Measurements from ENCODE around the gene GATA3. TPM values are rescaled to one million over a fixed set of nuclear protein-coding genes. Genes with fewer than 3 reads are reported as not detected.

Gene GATA3
- total RNA-seq, 1 donor from 2014 or later: 79.5 TPM

DNA sequence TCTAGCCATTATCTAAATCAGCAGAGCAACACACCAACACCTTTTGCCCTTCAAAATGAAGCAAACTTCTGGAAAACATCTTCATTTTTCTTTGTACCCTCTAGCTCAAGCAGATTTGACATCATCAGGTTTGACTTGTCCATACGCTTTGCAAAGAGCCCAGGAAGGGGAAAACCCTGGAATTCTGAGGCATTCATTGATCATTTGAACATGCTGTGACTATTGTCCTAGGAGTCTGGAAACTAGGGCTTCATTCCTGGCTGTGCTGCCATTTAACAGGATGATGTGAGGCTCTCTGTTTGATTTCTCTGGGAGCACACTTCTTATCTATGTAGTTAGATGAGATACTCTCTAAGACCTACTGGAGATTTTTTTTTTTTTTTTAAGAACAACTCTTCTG, 23.5 kb downstream of the GATA3 start:
- H3K4me1 Mint-ChIP-seq (ENCODE audit: low read depth): peaks cover 30% of the 10 kb centered on the region
- H3K27ac Mint-ChIP-seq: no peak overlapping the region
- H3K27me3 Mint-ChIP-seq (ENCODE audit: insufficient read depth): no peaks in the 10 kb centered on the region
- no peak for DNase-seq (ENCODE audit: low spot score)
- no peaks in the 10 kb centered on the region for H3K9me3 Mint-ChIP-seq
- intact Hi-C loops (cut with micrococcal nuclease): no loop called here
- peaks cover 46% of the 10 kb centered on the region for H3K36me3 Mint-ChIP-seq (ENCODE audit: low read depth)
- no peak overlapping the region for H3K4me3 Mint-ChIP-seq

DNA sequence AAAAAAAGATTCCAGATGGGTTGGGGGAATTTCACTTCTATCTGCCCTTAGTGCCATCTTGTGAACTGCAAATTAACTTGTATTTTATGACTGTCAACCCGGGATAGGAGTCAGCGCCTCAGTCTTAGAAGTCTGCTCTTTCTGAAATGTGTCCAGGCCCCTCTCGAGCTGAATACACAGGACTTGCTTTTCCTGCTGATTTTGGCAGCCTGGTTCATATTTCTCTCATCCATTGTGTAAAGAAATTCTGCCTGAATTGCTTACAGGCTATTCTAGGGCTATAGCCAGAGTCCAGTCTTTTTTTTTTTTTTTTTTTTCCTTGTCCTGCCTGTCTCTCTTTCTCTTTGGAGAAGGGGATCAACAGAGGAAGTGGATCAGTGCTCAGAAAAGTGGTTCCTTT, 24.6 kb downstream of the GATA3 start:
- intact Hi-C loops (cut with micrococcal nuclease): no loop called here
- Mint-ChIP-seq H3K9me3 (no peaks in the 10 kb centered on the region), H3K27ac (no peak overlapping the region), H3K27me3 (ENCODE audit: insufficient read depth) (no peaks in the 10 kb centered on the region), H3K4me1 (ENCODE audit: low read depth) (peaks cover 20% of the 10 kb centered on the region), H3K36me3 (ENCODE audit: low read depth) (peaks cover 35% of the 10 kb centered on the region), H3K4me3 (no peak overlapping the region)
- DNase-seq (ENCODE audit: low spot score): no peak

DNA sequence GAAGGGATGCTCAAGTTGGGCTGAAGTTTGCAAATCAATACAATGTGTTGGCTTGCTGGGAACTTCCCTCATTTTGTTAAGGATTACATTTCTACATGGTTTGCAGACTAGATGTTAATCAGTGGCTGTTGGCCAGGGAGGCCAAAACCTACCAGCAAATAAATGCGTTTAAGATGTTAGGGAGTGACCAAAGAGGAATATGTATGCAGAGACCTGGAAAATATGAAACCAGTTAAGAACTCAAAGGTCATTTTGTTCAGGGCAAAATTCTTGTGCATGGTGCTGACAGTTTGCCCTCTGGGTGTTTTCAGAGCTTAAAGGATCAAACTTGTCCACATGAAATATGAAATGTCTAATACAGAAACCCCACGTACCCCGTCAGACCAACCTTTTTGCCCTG, 30.3 kb downstream of the GATA3 start:
- intact Hi-C loops (cut with micrococcal nuclease): no loop called here
- no peak overlapping the region for H3K27ac Mint-ChIP-seq
- H3K4me3 Mint-ChIP-seq: no peak overlapping the region
- peaks cover 31% of the 10 kb centered on the region for H3K36me3 Mint-ChIP-seq (ENCODE audit: low read depth)
- no peak for DNase-seq (ENCODE audit: low spot score)
- peaks cover 44% of the 10 kb centered on the region for H3K4me1 Mint-ChIP-seq (ENCODE audit: low read depth)
- H3K27me3 Mint-ChIP-seq (ENCODE audit: insufficient read depth): no peaks in the 10 kb centered on the region
- no peaks in the 10 kb centered on the region for H3K9me3 Mint-ChIP-seq

DNA sequence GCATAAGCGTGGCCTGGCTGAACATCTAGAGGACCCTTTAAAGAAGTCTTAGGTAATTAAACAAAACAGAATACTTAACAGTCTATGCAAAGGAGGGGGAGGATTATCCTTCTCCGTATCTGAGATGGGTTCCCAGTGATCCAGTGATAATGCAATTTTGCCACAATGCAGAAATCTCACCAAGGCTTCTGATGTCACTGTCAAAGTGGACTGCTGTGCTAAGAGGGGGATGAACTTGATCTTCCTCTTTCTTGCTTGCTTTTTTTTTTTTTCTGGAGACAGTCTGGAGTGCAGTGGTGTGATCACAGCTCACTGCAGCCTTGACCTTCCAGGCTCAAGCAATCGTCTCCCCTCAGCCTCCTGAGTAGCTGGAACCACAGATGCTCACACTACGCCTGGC, 30.8 kb downstream of the GATA3 start:
- H3K27me3 Mint-ChIP-seq (ENCODE audit: insufficient read depth): no peaks in the 10 kb centered on the region
- no peaks in the 10 kb centered on the region for H3K9me3 Mint-ChIP-seq
- no peak overlapping the region for H3K4me3 Mint-ChIP-seq
- peaks cover 44% of the 10 kb centered on the region for H3K4me1 Mint-ChIP-seq (ENCODE audit: low read depth)
- intact Hi-C loops (cut with micrococcal nuclease): no loop called here
- H3K27ac Mint-ChIP-seq: no peak overlapping the region
- peaks cover 31% of the 10 kb centered on the region for H3K36me3 Mint-ChIP-seq (ENCODE audit: low read depth)
- no peak for DNase-seq (ENCODE audit: low spot score)

DNA sequence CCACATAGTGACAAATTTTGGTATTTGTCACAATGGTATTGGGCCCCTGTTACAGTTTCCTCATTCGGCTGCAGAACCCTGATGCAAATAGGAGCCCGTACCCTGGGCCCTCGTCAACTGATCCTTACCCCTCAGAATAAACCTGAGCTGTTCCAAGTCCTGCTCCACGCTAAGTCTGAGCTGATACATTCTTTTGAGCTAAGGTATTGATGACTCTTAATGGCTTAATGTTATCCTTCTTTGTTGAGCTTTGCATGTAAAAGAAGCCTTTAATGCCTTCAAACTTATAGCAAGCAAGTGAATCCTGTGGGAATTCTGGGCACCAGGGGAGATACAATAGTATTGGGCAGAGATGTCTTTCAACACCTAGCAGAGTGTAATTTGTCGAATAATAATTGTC, 31.8 kb downstream of the GATA3 start:
- H3K4me3 Mint-ChIP-seq: no peak overlapping the region
- peaks cover 28% of the 10 kb centered on the region for H3K36me3 Mint-ChIP-seq (ENCODE audit: low read depth)
- no peak overlapping the region for H3K27ac Mint-ChIP-seq
- intact Hi-C loops (cut with micrococcal nuclease): no loop called here
- peaks cover 44% of the 10 kb centered on the region for H3K4me1 Mint-ChIP-seq (ENCODE audit: low read depth)
- no peaks in the 10 kb centered on the region for H3K27me3 Mint-ChIP-seq (ENCODE audit: insufficient read depth)
- H3K9me3 Mint-ChIP-seq: no peaks in the 10 kb centered on the region
- no peak for DNase-seq (ENCODE audit: low spot score)

DNA sequence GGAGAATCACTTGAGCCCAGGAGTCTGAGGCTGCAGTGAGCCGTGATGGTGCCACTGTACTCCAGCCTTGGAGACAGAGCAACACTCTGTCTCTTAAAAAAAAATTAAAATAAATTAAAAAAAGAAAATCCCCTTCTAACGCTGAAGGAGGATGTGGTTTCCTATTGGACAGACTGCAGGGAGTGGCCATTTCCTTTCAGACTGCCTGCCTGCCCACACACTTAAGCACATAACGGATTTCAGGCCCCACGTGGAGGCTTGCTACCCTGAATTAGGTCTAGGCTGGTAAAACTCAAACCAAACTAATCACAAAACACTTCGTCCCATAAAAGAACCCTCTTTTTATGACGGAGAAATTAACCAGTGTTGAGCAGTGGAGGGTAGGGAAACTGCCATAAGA, 34.0 kb downstream of the GATA3 start:
- Mint-ChIP-seq H3K4me3 (no peak overlapping the region), H3K27me3 (ENCODE audit: insufficient read depth) (no peaks in the 10 kb centered on the region), H3K4me1 (ENCODE audit: low read depth) (peaks cover 50% of the 10 kb centered on the region), H3K9me3 (peaks cover under 1% of the 10 kb centered on the region), H3K27ac (peak overlapping the region; percentile 44), H3K36me3 (ENCODE audit: low read depth) (peaks cover 23% of the 10 kb centered on the region)
- peak; percentile 37 for DNase-seq (ENCODE audit: low spot score)
- intact Hi-C loops (cut with micrococcal nuclease): loop anchor here (1.0 kb wide), 2 partner anchors 22 to 43 kb away; no protein-coding TSS in a partner anchor

DNA sequence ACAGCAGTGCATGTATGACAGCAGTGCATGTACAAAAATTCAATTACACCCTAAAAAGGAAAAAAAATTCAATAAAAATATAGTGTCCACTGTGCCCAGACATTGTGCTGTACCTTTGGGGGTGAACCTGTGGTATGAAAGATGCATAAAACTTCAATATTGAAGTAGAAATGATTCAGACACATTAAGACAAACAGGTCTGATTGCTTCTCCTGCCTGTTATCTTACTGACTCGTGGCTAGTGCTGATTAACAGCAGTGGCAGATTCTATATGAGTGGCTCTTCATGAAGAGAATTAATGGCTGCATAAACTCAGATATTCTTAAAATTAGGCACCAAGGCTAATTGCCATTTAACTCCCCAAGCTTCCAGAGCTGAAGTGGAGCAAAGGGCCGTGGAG, 37.9 kb downstream of the GATA3 start:
- H3K36me3 Mint-ChIP-seq (ENCODE audit: low read depth): peaks cover 18% of the 10 kb centered on the region
- H3K27ac Mint-ChIP-seq: no peak overlapping the region
- H3K4me3 Mint-ChIP-seq: no peak overlapping the region
- peaks cover 46% of the 10 kb centered on the region for H3K4me1 Mint-ChIP-seq (ENCODE audit: low read depth)
- peaks cover 2% of the 10 kb centered on the region for H3K27me3 Mint-ChIP-seq (ENCODE audit: insufficient read depth)
- H3K9me3 Mint-ChIP-seq: peaks cover 9% of the 10 kb centered on the region
- intact Hi-C loops (cut with micrococcal nuclease): no loop called here
- DNase-seq (ENCODE audit: low spot score): no peak

DNA sequence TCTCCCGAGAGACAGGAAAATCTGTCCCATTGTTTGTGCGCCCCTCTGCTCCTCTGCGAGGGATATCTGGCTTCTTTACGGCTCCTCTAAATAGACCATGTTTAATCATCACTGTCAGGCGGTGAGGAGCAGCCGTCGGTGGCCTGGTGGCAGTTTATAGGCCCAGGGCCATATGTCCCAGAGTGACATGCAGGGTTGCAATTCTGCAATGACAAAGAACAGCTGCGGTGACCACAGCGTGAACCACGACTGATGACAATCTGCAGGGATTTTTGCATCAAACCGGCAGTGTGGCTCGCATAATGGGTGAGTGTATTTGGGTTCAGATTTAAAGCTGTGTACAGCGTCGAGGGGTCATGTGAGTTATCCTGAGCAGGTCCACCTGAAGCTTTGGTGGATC, 41.5 kb downstream of the GATA3 start:
- Mint-ChIP-seq H3K4me3 (no peak overlapping the region), H3K4me1 (ENCODE audit: low read depth) (peaks cover 39% of the 10 kb centered on the region), H3K9me3 (peaks cover 9% of the 10 kb centered on the region), H3K27me3 (ENCODE audit: insufficient read depth) (peaks cover 5% of the 10 kb centered on the region), H3K36me3 (ENCODE audit: low read depth) (peaks cover 15% of the 10 kb centered on the region), H3K27ac (no peak overlapping the region)
- DNase-seq (ENCODE audit: low spot score): peak; percentile 20
- intact Hi-C loops (cut with micrococcal nuclease): loop anchor here (2.0 kb wide), 1 partner anchor 35 kb away; no protein-coding TSS in a partner anchor

DNA sequence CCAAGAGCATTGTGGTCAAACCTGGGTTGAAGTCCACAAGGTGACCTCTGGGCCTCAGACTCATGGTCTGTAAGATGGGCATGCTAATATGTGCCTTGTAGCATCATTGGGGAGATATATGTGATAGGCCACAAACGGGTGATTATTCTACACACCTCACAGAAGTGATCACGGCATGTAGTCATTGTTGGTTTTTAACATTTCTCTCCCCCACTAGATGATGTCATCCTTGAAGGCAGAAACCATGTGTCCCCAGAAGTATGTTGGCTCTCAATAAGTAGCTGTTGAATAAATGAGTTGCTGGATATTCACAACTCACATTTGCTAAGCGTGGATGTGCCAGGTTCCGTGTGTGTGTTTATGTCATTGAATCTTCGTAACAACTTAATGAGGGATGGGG, 42.4 kb downstream of the GATA3 start:
- intact Hi-C loops (cut with micrococcal nuclease): loop anchor here (2.0 kb wide), 1 partner anchor 34 kb away; no protein-coding TSS in a partner anchor

DNA sequence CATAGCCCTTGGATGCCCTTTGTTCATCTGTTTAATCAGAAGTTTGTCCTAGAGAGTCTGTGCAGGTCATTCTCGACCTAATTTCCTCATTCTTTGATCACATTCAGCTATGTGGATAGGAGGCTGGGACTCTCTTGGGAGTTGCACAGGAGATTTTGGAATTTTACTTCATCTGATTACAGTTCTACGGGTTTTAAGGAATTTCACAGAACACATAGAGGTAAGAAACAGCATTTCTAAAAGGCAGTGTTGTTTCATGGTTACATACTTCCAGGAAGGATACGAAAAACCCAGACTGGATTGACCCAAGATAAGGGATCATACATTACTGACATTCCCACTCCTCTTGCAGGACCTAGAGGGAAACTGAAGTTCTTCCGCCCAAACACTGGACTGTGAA, 45.9 kb downstream of the GATA3 start:
- no peak for DNase-seq (ENCODE audit: low spot score)
- Mint-ChIP-seq H3K4me3 (no peak overlapping the region), H3K27me3 (ENCODE audit: insufficient read depth) (peaks cover 5% of the 10 kb centered on the region), H3K4me1 (ENCODE audit: low read depth) (peaks cover 22% of the 10 kb centered on the region), H3K9me3 (no peaks in the 10 kb centered on the region), H3K36me3 (ENCODE audit: low read depth) (peaks cover 6% of the 10 kb centered on the region), H3K27ac (no peak overlapping the region)
- intact Hi-C loops (cut with micrococcal nuclease): no loop called here

More for the DNA sequence above, 42.4 kb downstream of the GATA3 start:
- Mint-ChIP-seq H3K27me3 (ENCODE audit: insufficient read depth) (peaks cover 5% of the 10 kb centered on the region), H3K36me3 (ENCODE audit: low read depth) (peaks cover 15% of the 10 kb centered on the region), H3K4me3 (no peak overlapping the region), H3K27ac (no peak overlapping the region), H3K4me1 (ENCODE audit: low read depth) (peaks cover 36% of the 10 kb centered on the region), H3K9me3 (peaks cover 9% of the 10 kb centered on the region)
- DNase-seq (ENCODE audit: low spot score): no peak

DNA sequence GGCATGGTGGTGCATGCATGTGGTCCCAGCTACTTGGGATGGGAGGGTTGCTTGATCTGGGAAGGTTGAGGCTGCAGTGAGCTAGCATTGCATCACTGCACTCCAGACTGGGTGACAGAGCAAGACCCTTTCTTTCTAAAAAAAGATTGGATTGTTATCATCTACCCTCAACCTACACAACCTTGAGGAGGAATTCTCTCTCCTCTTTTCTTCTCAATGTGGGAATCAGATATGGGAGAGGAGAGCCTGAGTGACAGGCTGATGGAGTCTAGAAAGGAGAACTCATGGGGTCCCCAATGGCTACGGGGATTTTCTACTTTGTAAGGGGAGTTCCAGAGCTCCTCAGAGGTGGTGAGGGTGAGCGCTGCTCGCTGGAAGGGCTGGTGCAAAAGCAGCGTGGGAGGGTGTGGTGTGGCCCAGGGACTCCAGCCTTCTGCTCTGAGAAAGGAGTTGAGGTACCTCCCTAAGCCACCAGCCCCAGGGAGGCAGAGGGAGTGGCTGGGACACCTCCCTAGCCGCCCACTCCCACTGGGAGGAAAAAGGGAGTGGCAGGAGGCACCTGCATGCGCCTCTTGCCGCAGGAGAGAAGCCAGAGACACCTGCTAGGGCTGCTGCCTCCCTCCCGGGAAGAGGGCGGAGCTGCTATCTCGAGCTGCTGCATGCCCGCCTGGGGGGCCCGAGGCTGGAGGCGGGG, 48.4 kb downstream of the GATA3 start:
- Mint-ChIP-seq H3K4me3 (no peak overlapping the region), H3K4me1 (ENCODE audit: low read depth) (peaks cover 10% of the 10 kb centered on the region), H3K27ac (no peak overlapping the region), H3K9me3 (no peaks in the 10 kb centered on the region), H3K27me3 (ENCODE audit: insufficient read depth) (peaks cover 8% of the 10 kb centered on the region), H3K36me3 (ENCODE audit: low read depth) (peaks cover 6% of the 10 kb centered on the region)
- no peak for DNase-seq (ENCODE audit: low spot score)
- intact Hi-C loops (cut with micrococcal nuclease): no loop called here

DNA sequence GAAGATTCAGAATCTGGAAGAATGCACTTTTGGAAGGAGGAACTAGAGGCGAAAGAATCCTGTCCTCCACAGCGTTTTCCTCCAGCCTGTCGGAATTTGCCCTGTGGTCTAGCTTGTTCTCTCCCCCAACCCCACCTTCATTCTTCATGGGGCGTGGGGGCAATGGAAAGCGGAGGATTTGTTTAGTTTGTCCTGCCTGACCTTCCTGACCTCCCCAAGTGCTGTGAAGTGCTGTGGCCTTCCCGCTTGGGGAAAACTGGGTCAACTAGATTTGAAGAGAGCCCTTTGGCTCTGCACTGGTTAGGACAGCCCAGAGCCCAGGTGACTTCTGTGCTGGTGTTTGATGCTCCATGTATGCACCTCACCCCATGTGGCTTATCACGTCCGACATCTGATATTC, 49.1 kb downstream of the GATA3 start:
- no peak overlapping the region for H3K27ac Mint-ChIP-seq
- no peaks in the 10 kb centered on the region for H3K9me3 Mint-ChIP-seq
- intact Hi-C loops (cut with micrococcal nuclease): no loop called here
- no peak overlapping the region for H3K4me3 Mint-ChIP-seq
- H3K4me1 Mint-ChIP-seq (ENCODE audit: low read depth): peaks cover 10% of the 10 kb centered on the region
- no peak for DNase-seq (ENCODE audit: low spot score)
- H3K27me3 Mint-ChIP-seq (ENCODE audit: insufficient read depth): peaks cover 7% of the 10 kb centered on the region
- H3K36me3 Mint-ChIP-seq (ENCODE audit: low read depth): peaks cover 6% of the 10 kb centered on the region

DNA sequence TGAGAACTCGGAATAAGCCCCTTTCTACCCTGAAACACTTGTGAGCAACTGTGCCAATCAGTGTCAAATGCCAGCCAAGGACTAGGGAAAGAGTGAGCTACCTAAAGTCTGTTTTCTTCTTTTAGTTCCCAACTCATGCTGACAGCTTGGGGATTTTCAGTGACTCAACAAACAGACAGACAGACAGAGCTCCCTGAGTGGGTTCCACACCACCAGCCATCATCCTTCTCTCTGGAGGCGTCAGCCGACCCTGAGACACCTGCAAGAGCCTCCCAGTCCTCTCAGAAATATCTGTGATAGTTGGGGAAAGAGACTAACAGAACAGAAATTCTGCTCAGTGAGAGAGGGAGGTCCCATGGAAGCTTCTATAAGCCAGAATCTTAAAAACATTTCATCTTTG, 49.5 kb downstream of the GATA3 start:
- Mint-ChIP-seq H3K9me3 (no peaks in the 10 kb centered on the region), H3K27ac (no peak overlapping the region), H3K4me1 (ENCODE audit: low read depth) (peaks cover 10% of the 10 kb centered on the region), H3K36me3 (ENCODE audit: low read depth) (peaks cover 6% of the 10 kb centered on the region), H3K27me3 (ENCODE audit: insufficient read depth) (peaks cover 5% of the 10 kb centered on the region), H3K4me3 (no peak overlapping the region)
- intact Hi-C loops (cut with micrococcal nuclease): loop anchor here (2.0 kb wide), 1 partner anchor 27 kb away; no protein-coding TSS in a partner anchor
- DNase-seq (ENCODE audit: low spot score): no peak
